HG02610 (cell line): ENCODE measurements around the gene GPHA2.

ENCODE experiments used
- ATAC-seq: cut with Tn5 transposase; IDR thresholded peaks from one replicate; pipeline ENCODE4 v1.9.1; 2021; ENCODE audit warnings: mild to moderate bottlenecking, moderate library complexity; ENCODE audit not compliant: unreplicated experiment

The GPHA2 gene

GRCh38 chr11:64892838-64893193 is 42.9 kb downstream of the GPHA2 start:
- no peak for ATAC-seq

GRCh38 chr11:64892411-64892831 is 43.3 kb downstream of the GPHA2 start:
- no peak for ATAC-seq

DNA sequence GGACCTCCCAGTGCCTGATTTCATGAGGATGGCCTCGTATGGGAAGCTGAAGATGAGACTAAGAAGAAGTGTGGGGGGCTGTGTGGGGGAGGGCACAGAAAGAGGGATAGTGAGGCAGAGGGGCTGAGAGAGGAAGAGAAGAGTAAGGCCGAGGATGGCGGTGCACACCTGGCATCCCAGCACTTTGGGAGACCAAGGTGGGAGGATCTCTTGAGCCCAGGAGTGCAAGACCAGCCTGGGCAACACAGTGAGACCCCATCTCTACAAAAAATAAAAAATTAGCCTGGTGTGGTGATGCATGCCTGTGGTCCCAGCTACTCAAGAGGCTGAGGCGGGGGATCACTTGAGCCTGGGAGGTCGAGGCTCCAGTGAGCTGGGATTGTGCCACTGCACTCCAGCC is 43.8 kb downstream of the GPHA2 start:
- ATAC-seq, result no peak

DNA sequence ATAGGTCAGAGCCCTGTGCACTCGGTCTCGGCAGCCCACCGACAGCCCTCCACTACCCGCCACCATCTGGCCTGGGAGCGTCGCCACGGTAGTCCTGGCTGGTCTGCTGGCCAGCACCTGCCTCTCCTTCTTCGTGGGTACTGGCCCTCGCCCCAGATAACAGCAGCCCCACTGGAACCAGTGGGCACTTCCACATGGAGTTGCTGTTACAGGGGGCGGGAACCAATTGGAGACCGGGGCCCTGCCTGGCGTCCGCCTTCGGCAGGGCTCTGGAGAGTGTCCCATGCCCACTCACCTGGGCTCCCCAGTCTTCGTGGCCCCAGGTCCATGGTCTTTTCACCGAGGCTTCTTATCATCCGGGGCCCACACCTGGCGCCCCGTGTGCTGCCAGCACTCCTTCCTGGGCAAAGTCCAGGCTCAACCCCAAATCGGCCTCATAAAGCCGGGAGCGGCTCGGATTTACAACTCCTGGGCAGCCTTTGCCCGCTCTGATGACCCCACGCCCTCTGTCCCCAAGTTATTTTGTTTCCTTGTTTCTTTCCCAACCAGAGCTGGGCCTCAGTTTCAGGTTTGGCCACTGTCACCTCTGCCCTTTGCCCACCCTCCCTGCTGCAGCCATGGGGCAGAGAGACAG is 44.4 kb downstream of the GPHA2 start:
- ATAC-seq, result no peak

DNA sequence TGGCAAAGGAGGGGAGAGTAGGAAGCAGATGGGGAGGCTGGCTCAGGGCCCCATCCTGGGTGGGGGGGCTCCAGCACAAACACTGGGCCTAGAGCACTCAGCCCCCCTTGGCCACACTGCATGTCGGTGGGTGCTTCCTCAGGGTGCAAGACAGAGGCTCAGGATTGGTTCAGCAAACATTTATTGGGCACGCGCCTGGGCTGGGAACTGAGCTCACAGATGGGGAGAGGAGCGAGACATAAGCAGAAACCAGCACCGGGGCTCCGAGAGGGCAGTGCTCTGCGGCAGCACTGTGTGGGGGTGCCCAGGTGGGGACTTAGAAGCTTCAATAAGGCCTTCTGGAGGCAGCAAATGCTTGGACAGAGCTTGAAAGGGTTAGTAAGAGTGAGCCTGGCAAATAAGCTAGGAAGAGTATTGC is 45.2 kb downstream of the GPHA2 start:
- no peak for ATAC-seq

GRCh38 chr11:64888729-64889511 is 46.8 kb downstream of the GPHA2 start:
- ATAC-seq, result no peak

DNA sequence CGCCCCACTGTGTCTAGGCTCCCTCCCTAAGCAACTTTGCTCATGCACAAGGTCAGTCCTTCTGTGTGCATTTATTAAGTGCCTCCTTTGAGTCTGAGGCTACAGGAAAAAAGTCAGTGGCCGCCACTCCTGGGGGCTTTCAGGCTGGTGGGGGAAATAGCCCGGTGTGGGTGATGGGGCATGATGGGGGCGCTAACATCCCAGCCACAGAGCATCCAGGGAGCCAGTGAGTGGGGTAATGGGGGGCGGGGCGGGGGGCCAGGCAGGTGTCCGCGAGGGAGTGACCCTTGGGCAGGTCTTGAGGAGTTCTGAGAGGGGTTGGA is 47.3 kb downstream of the GPHA2 start:
- ATAC-seq, result no peak

- ATAC-seq, result peak; percentile 61
Observed at GRCh38 chr11:64887757-64888405, 47.8 kb downstream of the GPHA2 start.

DNA sequence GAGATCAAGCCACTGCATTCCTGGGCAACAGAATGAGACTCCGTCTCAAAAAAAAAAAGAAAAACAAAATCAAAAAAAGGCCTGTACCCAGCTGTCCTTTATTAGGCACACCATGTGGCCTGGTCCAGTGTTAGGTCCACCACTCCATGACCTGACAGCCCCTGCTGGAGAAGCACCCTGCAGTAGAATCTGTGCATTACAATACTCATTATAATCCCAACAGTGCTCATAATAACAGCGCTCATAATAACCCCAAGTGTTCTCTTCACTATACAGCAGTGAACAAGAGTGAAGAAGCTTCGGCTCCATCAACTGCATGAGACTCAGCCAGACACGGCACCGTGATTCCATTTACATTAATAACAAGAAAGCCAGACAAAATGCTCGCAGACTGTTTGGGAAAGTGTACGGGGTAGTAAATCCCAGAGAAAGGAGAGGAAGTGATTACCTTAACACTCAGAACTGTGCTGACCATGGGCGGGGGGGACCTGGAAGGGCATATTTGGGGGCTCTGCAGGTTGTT is 48.4 kb downstream of the GPHA2 start:
- ATAC-seq, result no peak

DNA sequence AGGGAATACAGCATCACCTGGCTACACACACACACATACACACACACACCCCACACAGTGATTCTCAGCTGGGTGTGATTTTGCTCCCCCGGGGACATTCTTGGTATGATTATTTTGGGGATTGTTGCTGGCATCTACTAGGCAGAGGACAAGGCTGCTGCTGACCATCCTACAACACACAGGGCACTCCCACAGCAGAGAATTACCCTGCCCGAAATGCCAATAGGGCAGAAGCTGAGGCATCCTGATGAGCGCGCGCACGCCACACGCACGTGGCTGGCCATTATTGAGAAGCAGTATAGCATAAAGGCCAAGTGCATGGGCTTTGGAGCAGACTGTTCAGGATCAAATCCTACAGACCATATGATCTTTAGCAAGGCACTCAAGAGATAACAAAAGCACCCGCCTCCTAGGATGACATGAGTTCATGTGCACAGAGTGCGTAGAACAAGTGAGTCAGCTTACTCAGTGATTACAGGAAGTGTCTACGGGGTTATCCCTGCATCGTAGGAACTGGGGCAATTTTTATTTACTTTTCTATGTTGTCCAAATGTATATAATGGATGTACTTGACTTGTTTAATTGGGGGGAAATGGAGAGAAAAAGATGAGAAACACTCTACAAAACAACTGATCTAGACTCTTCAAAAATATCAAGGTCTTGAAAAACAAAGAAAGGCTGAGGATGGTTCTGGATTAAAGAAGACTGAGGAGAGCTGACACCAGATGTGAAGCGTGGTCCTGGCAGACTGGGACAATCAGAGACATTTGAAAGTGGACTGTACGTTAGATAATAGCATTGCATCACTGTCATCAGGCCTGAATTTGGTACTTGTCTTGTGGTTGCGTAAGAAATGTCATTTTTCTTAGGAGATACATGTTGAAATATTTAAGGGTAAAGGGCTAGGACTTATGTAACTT is 50.1 kb downstream of the GPHA2 start:
- ATAC-seq, result no peak
